Thoracic aorta (tissue), 2 donors: ENCODE data around the gene KCNT1. TPM values are rescaled to one million over a fixed set of nuclear protein-coding genes. Genes with fewer than 3 reads are reported as not detected.

ENCODE experiments used
- ATAC-seq: fragments of 150-250 bp; one replicate; pipeline ENCODE4 v1.8.0; 2017; ENCODE audit warnings: low read depth; ENCODE audit not compliant: insufficient number of reproducible peaks, low FRiP score
- DNase-seq: peaks from one replicate; pipeline ENCODE4 v3.0.0-alpha.2; 2020; ENCODE audit warnings: low spot score
- H3K27ac ChIP-seq, 2 donors: fragments of 200-600 bp; sonication (generic); 1 replicate in 1 of 2; 2 replicates in 1 of 2; pipeline ENCODE4 v1.5.1; 2016; ENCODE audit warnings: mild to moderate bottlenecking in 2 of 2, moderate library complexity in 2 of 2
- H3K27me3 ChIP-seq: fragments of 200-600 bp; sonication (generic); replicated peaks from 2 replicates; pipeline ENCODE4 v1.6.0; 2016; ENCODE audit warnings: mild to moderate bottlenecking; ENCODE audit not compliant: insufficient read depth
- H3K36me3 ChIP-seq: fragments of 200-600 bp; sonication (generic); one replicate; pipeline ENCODE4 v1.5.1; 2016
- H3K4me1 ChIP-seq, 2 donors: fragments of 200-600 bp; sonication (generic); 1 replicate in 1 of 2; 2 replicates in 1 of 2; pipeline versions ENCODE4 v1.5.1 to v1.6.0; 2016; ENCODE audit warnings: low read depth in 2 of 2, mild to moderate bottlenecking in 1 of 2; ENCODE audit not compliant: control insufficient read depth in 1 of 2
- H3K4me3 ChIP-seq: fragments of 200-600 bp; sonication (generic); 2 replicates; pipeline ENCODE4 v1.5.1; 2016; ENCODE audit warnings: mild to moderate bottlenecking
- H3K9me3 ChIP-seq: fragments of 200-600 bp; sonication (generic); 2 replicates; pipeline ENCODE4 v1.5.1; 2016
- total RNA-seq, 2 donors: library from RNA; depleted of rRNA; stranded (reverse); fragments of >200 nt; gene quantifications; one replicate each; pipeline versions ENCODE4 v1.1.0 to v1.2.3, GENCODE V29; 2016
- TF ChIP-seq, protein P1 (sequence below): fragments of 200-600 bp; sonication (generic); IDR thresholded peaks from one replicate; pipeline ENCODE4 v1.5.1; 2019; ENCODE audit warnings: antibody characterized with exemption

Gene KCNT1
- under 1 TPM; 0.28 to 0.54 TPM for total RNA-seq

DNA sequence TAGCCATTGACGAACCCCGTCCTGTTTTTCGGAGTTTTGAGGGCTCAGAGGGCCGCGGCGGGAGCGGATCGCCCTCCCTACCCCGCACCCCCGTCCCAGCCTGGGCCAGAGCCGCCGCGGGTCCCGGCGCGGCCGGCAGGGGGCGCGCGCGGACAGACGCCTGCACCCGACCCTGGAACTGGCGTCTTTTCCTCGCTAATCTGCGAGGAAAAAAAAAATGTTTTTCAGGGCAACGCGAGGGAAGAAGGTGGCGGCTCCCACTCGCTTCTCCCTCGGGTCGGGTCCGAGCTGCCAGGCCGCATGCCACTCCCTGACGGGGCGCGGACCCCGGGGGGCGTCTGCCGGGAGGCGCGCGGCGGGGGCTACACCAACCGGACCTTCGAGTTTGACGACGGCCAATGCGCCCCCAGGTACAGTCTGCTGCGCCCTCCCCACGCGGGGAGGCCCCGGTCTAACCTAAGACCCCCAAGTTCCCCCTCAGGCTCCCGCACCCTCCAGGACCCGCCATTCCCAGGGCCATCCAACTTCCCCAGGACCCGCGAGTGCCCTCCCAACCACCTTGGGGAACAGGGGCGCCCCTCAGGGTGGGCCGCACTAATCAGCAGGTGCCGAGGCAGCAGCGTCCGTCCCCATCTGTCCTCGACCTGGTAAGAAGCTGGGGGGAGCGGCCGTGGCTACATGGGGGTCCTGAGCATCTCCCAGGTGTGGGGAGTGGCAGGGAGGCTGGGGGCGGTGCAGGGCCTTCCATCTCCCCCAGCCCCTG is at the start of gene KCNT1:
KCNT1 (plus strand) TSS at position 227 of the 763 bp plus-strand sequence; CDS start at position 301, 74 bp downstream.
- no peaks in the 10 kb centered on the region for H3K9me3 ChIP-seq
- DNase-seq (no peak), ATAC-seq (no peak)
- H3K27ac ChIP-seq, result no peak within 1 kb of the TSS
- no peaks in the 10 kb centered on the region for H3K36me3 ChIP-seq
- no peaks in the 10 kb centered on the region for H3K27me3 ChIP-seq
- peak within 1 kb of the TSS; percentile 53 for H3K4me3 ChIP-seq
- TF ChIP-seq, protein P1, sequence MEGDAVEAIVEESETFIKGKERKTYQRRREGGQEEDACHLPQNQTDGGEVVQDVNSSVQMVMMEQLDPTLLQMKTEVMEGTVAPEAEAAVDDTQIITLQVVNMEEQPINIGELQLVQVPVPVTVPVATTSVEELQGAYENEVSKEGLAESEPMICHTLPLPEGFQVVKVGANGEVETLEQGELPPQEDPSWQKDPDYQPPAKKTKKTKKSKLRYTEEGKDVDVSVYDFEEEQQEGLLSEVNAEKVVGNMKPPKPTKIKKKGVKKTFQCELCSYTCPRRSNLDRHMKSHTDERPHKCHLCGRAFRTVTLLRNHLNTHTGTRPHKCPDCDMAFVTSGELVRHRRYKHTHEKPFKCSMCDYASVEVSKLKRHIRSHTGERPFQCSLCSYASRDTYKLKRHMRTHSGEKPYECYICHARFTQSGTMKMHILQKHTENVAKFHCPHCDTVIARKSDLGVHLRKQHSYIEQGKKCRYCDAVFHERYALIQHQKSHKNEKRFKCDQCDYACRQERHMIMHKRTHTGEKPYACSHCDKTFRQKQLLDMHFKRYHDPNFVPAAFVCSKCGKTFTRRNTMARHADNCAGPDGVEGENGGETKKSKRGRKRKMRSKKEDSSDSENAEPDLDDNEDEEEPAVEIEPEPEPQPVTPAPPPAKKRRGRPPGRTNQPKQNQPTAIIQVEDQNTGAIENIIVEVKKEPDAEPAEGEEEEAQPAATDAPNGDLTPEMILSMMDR, result peak; percentile 86
- peaks cover 0 to 5% of the 10 kb centered on the region in 2 donors for H3K4me1 ChIP-seq

DNA sequence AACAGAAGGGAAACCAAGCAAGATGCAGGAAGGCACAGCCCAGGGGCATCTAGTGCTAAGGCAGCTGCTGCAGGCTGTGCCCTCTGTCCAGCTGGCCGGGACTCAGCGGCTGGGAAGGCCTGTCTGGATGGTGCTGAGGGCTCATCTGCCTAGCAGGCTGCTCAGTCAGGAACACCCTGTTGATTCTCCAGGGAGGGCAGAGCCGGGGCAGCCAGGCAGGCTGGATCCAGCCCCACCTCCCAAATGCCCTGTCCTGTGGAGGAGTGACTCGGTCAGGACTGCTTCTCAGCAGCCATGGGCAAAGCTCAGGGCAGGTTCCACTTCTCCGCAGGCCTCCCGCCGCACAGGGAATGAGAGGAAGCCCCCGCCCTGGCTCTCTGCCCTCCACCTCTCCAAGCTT is 46.7 kb upstream of the KCNT1 start:
- TF ChIP-seq, protein P1, result no peak
- Histone ChIP-seq H3K36me3 (no peaks in the 10 kb centered on the region), H3K27ac (no peak overlapping the region), H3K4me3 (no peak overlapping the region), H3K9me3 (no peaks in the 10 kb centered on the region), H3K27me3 (no peaks in the 10 kb centered on the region), H3K4me1 (no peaks in the 10 kb centered on the region)
- DNase-seq (no peak), ATAC-seq (no peak)

DNA sequence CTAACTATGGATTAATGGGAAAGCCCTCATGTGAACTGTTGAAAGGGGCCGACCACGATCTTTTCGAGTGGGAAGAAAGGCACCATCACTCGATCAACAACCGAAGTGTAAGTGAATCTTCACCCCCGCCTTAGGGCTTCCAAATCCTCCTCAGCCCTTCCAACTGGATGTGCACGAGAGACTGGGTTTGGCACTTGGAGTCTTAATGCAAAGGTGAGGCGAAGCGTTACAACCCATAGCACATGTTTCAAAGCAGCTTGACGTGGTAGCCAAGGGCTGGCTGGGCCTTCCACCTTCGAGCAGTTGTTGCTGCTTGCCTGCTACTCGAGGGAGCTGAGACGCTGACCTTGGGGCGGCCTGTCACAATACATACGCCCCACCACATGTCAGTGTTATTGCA is 44.6 kb upstream of the KCNT1 start:
- Histone ChIP-seq H3K27ac (no peak overlapping the region), H3K9me3 (no peaks in the 10 kb centered on the region), H3K4me3 (no peak overlapping the region), H3K36me3 (no peaks in the 10 kb centered on the region), H3K27me3 (no peaks in the 10 kb centered on the region), H3K4me1 (no peaks in the 10 kb centered on the region)
- TF ChIP-seq, protein P1, result no peak
- ATAC-seq (no peak), DNase-seq (no peak)

DNA sequence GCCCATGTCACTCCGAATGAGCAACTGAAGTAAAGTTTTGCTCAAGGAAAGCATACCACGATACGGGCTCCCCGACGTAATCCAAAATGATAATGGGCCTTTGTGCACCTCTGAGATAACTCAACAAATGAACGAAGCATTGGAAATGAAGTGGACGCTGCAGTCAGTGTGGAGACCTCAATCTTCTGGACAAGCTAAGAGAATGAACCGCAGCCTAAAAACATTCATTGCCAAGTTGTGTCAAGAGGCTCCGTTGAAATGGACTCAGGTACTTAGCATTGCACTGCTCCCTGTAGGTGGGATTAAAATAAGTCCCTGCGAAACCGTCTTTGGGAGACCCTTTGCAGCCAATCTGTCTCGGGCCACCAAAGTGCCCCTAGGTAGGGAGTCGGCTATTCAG is 42.7 kb upstream of the KCNT1 start:
- ATAC-seq, result no peak
- no peaks in the 10 kb centered on the region for H3K27me3 ChIP-seq

DNA sequence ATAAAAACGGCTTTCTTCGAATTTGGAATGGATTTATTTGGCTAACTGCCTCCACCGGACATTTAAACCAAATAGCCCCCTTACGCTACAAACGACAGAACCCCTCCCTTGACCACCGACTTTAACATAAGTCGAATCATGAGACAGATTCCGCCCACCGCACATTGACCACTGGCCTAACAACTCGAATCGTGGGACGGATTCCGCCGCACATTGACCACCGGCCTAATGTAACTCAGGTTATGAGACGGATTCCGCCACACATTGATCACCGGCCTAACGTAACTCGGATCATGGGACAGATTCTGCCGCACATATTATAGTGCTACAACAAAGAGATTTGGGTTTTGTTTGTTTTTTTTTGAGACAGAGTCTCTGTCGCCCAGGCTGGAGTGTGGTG is 41.6 kb upstream of the KCNT1 start:
- DNase-seq (no peak), ATAC-seq (no peak)
- H3K4me3 ChIP-seq, result no peak overlapping the region
- H3K9me3 ChIP-seq, result no peaks in the 10 kb centered on the region
- no peaks in the 10 kb centered on the region for H3K27me3 ChIP-seq
- H3K27ac ChIP-seq, result no peak overlapping the region
- H3K36me3 ChIP-seq, result no peaks in the 10 kb centered on the region
- H3K4me1 ChIP-seq, result no peaks in the 10 kb centered on the region
- TF ChIP-seq, protein P1, result no peak

More for the DNA sequence above, 42.7 kb upstream of the KCNT1 start:
- Histone ChIP-seq H3K27ac (no peak overlapping the region), H3K4me3 (no peak overlapping the region), H3K9me3 (no peaks in the 10 kb centered on the region), H3K36me3 (no peaks in the 10 kb centered on the region), H3K4me1 (no peaks in the 10 kb centered on the region)
- DNase-seq, result no peak
- TF ChIP-seq, protein P1, result no peak
